ENCODE measurements around the gene TLCD2.
A peak's percentile ranks its signal among the peaks of the same experiment; 100 is the strongest.
"Not testable (repeated sequence)": the region's sequence is repeated elsewhere in the genome, so short reads cannot be mapped to it uniquely, and the experiment has no call there.

Gene TLCD2

GRCh38 chr17:1711804-1712203, 1.6 kb upstream of the TLCD2 start:
- DNase-seq (ENCODE audit: low read depth), result no peak
- H3K4me3 ChIP-seq (ENCODE audit: low read depth, low read length), result no peak overlapping the region

GRCh38 chr17:1710807-1711553, 803 bp upstream of the TLCD2 start:
- no peak for DNase-seq (ENCODE audit: low read depth)
- no peak for TF ChIP-seq CTCF (IDR thresholded peaks at IDR 0.05; ENCODE audit: control insufficient read depth, extremely low read depth, insufficient read depth)
- peak overlapping the region; percentile 63 for H3K4me3 ChIP-seq (ENCODE audit: low read depth, low read length)

More at GRCh38 chr17:1711804-1712203, 1.6 kb upstream of the TLCD2 start:
- TF ChIP-seq CTCF (IDR thresholded peaks at IDR 0.05; ENCODE audit: control insufficient read depth, extremely low read depth, insufficient read depth), result no peak

- no peak for TF ChIP-seq CTCF (IDR thresholded peaks at IDR 0.05; ENCODE audit: control insufficient read depth, extremely low read depth, insufficient read depth)
- H3K4me3 ChIP-seq (ENCODE audit: low read depth, low read length), result peak overlapping the region; percentile 63
- DNase-seq (ENCODE audit: low read depth), result no peak
Observed at GRCh38 chr17:1709403-1709951, 700 bp downstream of the TLCD2 start.

GRCh38 chr17:1708791-1709346, 1.3 kb downstream of the TLCD2 start:
- H3K4me3 ChIP-seq (ENCODE audit: low read depth, low read length); DNase-seq (ENCODE audit: low read depth): not testable (repeated sequence)

GRCh38 chr17:1707107-1707506, 3.1 kb downstream of the TLCD2 start:
- DNase-seq (ENCODE audit: low read depth), result no peak
- H3K4me3 ChIP-seq (ENCODE audit: low read depth, low read length), result no peak overlapping the region
- no peak for TF ChIP-seq CTCF (IDR thresholded peaks at IDR 0.05; ENCODE audit: control insufficient read depth, extremely low read depth, insufficient read depth)

- TF ChIP-seq CTCF (IDR thresholded peaks at IDR 0.05; ENCODE audit: control insufficient read depth, extremely low read depth, insufficient read depth), result no peak
- DNase-seq (ENCODE audit: low read depth), result no peak
Observed at GRCh38 chr17:1705004-1705403, 5.2 kb downstream of the TLCD2 start.

GRCh38 chr17:1703063-1703462, 7.1 kb downstream of the TLCD2 start:
- no peak for DNase-seq (ENCODE audit: low read depth)
- H3K4me3 ChIP-seq (ENCODE audit: low read depth, low read length), result no peak overlapping the region
- TF ChIP-seq CTCF (IDR thresholded peaks at IDR 0.05; ENCODE audit: control insufficient read depth, extremely low read depth, insufficient read depth), result no peak

More at GRCh38 chr17:1705004-1705403, 5.2 kb downstream of the TLCD2 start:
- H3K4me3 ChIP-seq (ENCODE audit: low read depth, low read length), result no peak overlapping the region

- H3K4me3 ChIP-seq (ENCODE audit: low read depth, low read length); DNase-seq (ENCODE audit: low read depth): not testable (repeated sequence)
Observed at GRCh38 chr17:1699891-1700290, 10.3 kb downstream of the TLCD2 start.

Data from LNCaP clone FGC (cell line).